Hematopoietic multipotent progenitor cell treated with erythropoietin and hydrocortisone succinate and interleukin-3 and kit ligand, for 17 days (in vitro differentiated cells): ENCODE data around the gene GYPC.
A peak's percentile ranks its signal among the peaks of the same experiment; 100 is the strongest.
"Not testable (repeated sequence)": the region's sequence is repeated elsewhere in the genome, so short reads cannot be mapped to it uniquely, and the experiment has no call there.

Source experiments
- DNase-seq: peaks from one replicate; pipeline ENCODE4 v3.0.0-alpha.2; 2015; ENCODE audit warnings: low spot score

The GYPC gene

GRCh38 chr2:126655500-126656430 lies at the start of gene GYPC:
TSS of gene GYPC (plus strand) at chr2:126656158. CDS start at chr2:126656264, 106 bp downstream.
- DNase-seq = peak; percentile 82

- no peak for DNase-seq
These were observed 41.3 kb upstream of the GYPC start for GRCh38 chr2:126614524-126615227.

- DNase-seq = no peak
These were observed 39.3 kb upstream of the GYPC start for GRCh38 chr2:126616606-126617069.

GRCh38 chr2:126620302-126620701 lies 35.7 kb upstream of the GYPC start:
- no peak for DNase-seq

- DNase-seq = no peak
These were observed 33.0 kb upstream of the GYPC start for GRCh38 chr2:126623000-126623399.

GRCh38 chr2:126627643-126628042 lies 28.3 kb upstream of the GYPC start:
- DNase-seq = peak; percentile 67

- peak; percentile 80 for DNase-seq
These were observed 21.6 kb upstream of the GYPC start for GRCh38 chr2:126634273-126634861.

GRCh38 chr2:126635281-126635680 lies 20.7 kb upstream of the GYPC start:
- DNase-seq = no peak

GRCh38 chr2:126635736-126636135 lies 20.2 kb upstream of the GYPC start:
- no peak for DNase-seq

GRCh38 chr2:126637386-126637785 lies 18.6 kb upstream of the GYPC start:
- no peak for DNase-seq

GRCh38 chr2:126638746-126639145 lies 17.2 kb upstream of the GYPC start:
- no peak for DNase-seq

- DNase-seq = no peak
These were observed 16.7 kb upstream of the GYPC start for GRCh38 chr2:126639276-126639675.

GRCh38 chr2:126641294-126641693 lies 14.7 kb upstream of the GYPC start:
- not testable (repeated sequence) for DNase-seq

GRCh38 chr2:126642031-126642430 lies 13.9 kb upstream of the GYPC start:
- DNase-seq = no peak

GRCh38 chr2:126643431-126643830 lies 12.5 kb upstream of the GYPC start:
- DNase-seq = peak; percentile 56

GRCh38 chr2:126643972-126644371 lies 12.0 kb upstream of the GYPC start:
- DNase-seq = peak; percentile 50

- peak; percentile 85 for DNase-seq
These were observed 11.2 kb upstream of the GYPC start for GRCh38 chr2:126644630-126645191.

GRCh38 chr2:126645211-126645618 lies 10.7 kb upstream of the GYPC start:
- DNase-seq = peak; percentile 77

- peak; percentile 57 for DNase-seq
These were observed 9.9 kb upstream of the GYPC start for GRCh38 chr2:126646026-126646425.

- peak; percentile 63 for DNase-seq
These were observed 8.1 kb upstream of the GYPC start for GRCh38 chr2:126647714-126648344.

- DNase-seq = peak; percentile 41
These were observed 7.6 kb upstream of the GYPC start for GRCh38 chr2:126648345-126648786.

- no peak for DNase-seq
These were observed 6.9 kb upstream of the GYPC start for GRCh38 chr2:126649101-126649500.
